GM18505 (cell line): ENCODE measurements around the gene TMEM217.

Experiments used
- ATAC-seq: cut with Tn5 transposase; IDR thresholded peaks from one replicate; pipeline ENCODE4 v1.9.1; 2021; ENCODE audit not compliant: unreplicated experiment
- POLR2A ChIP-seq: IDR thresholded peaks from 4 replicates; pipeline ENCODE4 v1.6.1; 2011; ENCODE audit warnings: borderline replicate concordance; ENCODE audit not compliant: insufficient read depth, insufficient read length; ENCODE audit errors: extremely low read depth

TMEM217 gene

DNA sequence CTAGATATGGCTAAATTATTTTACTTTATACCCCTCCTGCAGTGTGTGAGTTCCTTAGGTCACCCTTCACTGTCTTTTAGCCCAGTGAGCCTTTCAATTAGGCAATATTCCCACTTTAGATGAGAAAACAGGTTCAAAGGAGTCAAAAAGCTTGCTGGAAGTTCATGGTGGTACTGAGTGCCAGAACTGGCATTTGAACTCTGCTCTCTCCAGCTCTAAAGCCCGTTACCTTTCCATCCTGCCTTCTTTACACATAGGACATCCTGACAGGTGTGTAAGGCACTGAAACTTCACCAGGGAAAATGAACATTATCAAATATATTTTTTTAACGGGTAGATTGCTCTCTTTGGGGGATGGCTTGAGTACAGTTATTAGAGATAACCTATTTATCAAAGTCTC is 11.2 kb upstream of the TMEM217 start:
- ATAC-seq, result no peak
- TF ChIP-seq POLR2A, result no peak

DNA sequence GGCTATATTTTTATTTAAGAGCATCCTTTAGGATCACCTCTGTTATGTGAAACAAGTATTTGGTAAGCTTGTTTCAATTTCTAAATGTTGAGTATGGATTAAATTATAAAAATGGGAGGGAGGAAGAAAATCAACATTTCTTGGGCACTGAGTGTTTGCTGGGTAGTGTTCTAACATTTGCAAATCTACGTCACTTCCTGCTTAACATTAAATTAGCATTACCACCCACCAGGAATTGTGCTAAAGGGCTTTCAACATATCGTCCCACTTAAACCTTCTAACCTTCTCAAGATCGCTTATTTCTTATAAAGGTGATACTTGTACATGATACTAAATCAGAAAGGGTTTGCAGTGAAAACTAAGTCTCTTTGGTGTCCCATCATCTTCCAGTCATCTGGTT is 7.9 kb upstream of the TMEM217 start:
- TF ChIP-seq POLR2A, result no peak
- ATAC-seq, result no peak

DNA sequence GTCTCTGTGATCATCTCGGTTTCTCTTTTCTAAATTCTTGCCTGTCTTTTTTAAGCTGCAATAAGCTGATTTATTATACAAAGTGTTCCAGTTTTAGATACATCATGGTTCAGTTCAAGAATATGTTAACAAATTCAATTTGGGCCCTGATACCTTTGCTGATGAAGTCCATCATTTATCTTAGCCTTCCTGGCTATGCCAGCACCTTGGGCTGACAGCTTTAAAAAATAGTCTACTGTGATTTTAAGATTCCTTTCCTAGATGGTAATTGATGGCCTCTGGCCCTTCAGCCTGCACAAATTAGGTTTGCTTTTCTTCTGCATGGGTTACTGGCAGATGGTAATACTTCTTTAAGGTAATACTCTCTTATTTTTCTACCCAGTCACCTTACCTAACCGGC is 7.1 kb upstream of the TMEM217 start:
- no peak for TF ChIP-seq POLR2A
- ATAC-seq, result no peak

- no peak for ATAC-seq
- TF ChIP-seq POLR2A, result no peak
Observed at GRCh38 chr6:37262446-37263026, 4.6 kb upstream of the TMEM217 start.

DNA sequence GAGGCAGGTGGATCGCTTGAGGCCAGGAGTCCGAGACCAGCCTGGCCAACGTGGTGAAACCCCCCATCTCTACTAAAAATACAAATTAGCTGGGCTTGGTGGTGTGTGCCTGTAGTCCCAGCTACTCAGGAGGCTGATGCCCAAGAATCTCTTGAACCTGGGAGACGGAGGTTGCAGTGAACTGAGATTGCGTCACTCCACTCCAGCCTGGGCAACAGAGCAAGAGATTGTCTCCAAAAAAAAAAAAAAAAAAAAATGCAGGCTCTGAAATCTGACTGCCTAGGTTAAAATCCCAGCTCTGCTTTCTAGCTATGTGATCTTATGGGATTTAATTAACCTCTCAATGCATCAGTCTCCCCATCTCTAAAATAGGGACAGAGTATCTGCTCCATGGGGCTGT is 3.3 kb upstream of the TMEM217 start:
- TF ChIP-seq POLR2A, result no peak
- no peak for ATAC-seq

GRCh38 chr6:37260444-37260843 is 2.5 kb upstream of the TMEM217 start:
- no peak for ATAC-seq
- no peak for TF ChIP-seq POLR2A

GRCh38 chr6:37260040-37260439 is 2.1 kb upstream of the TMEM217 start:
- TF ChIP-seq POLR2A, result peak; percentile 39
- ATAC-seq, result no peak

GRCh38 chr6:37259191-37259590 is 1.2 kb upstream of the TMEM217 start:
- no peak for ATAC-seq
- TF ChIP-seq POLR2A, result no peak

DNA sequence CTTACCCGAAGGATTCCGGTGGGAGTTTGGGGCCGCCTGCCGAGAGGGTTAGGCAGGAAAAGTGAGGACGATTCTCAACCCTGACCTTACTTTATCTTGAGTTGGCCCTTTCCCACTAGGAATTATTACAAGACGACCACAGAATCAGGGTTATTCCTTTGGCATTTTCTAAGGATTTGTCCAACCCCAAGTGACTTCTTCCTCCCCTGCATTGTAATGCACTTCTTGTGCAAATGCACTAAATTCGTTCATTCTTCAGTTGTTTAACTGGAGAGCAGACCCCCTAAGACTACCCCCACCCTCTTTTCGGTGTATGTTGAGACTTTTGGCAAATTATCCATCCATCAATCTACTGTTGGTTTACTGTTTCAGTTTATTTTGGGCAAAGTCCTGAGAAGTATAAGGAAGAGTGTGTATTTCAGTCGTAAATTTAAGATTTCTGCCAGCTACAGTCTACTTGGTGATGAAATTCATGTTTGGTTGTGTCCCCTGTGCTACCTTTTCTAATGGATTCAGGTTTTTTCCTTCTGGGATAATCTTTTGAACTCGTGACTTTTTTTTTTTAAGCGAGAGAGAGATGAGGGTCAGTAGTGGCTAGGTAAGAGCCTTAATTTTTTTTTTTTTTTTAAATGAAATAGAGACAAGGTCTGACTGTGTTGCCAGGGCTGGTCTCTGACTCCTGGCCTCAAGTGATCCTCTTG is 611 bp upstream of the TMEM217 start:
- TF ChIP-seq POLR2A, result no peak

GRCh38 chr6:37257320-37257633 is 667 bp downstream of the TMEM217 start:
- no peak for ATAC-seq
- TF ChIP-seq POLR2A, result no peak

More for the DNA sequence above, 611 bp upstream of the TMEM217 start:
- ATAC-seq, result no peak

DNA sequence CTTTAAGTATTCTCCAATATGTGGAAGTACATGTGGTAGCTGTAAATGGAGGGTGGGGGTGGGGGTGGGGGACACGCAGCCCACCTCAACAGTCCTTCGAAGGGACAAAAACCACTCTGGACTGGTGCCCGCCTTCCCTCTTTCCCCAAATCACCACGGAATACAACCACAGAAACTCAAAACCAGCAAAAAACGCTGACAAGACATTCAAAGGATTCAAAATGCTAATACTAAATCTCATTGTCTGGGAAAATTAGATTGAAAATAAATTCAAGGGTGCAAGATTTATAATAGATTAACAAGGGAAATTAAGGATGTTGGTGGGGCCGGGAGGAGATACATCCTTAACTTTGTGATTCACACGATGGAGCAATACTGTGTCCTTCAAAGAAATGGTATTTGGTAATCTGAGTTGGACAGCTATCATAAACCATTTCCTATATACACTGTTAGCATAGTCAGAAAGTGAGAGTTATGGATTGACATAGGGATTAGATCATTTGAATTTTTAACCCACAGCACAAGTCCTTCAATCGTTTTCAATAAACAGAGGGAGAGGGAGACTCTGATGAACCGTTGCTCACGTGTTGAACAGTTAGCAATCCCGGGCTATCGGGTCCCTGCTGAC is 1.1 kb downstream of the TMEM217 start:
- no peak for TF ChIP-seq POLR2A
- no peak for ATAC-seq

GRCh38 chr6:37254881-37255280 is 3.1 kb downstream of the TMEM217 start:
- no peak for ATAC-seq
- no peak for TF ChIP-seq POLR2A

GRCh38 chr6:37253486-37254007 is 4.4 kb downstream of the TMEM217 start:
- no peak for ATAC-seq
- no peak for TF ChIP-seq POLR2A

DNA sequence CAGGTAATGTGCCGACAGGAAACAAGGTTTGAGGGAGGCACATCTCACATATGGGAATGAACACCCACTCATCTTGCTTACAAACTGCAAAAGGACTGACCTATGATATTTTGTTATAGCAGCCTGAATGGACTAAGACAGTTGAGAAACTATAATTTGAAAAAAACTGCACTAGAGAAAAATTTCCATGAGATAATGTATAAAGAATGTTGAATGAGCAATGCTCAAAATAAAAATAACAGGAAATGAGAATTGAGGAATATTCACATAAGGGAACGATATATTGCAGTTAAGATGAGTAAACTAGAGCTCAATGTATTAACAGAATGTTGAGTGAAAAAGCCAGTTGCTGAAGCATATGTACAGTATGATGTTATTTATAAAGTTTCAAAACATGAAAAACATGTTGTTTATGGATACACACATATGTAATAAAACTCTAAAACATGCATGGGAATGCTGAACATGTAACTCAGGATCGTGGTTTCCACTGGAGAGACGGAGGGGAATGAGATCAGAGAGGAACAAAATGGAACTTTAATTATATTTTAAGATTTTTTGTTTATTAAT is 6.6 kb downstream of the TMEM217 start:
- TF ChIP-seq POLR2A, result no peak
- no peak for ATAC-seq
